Caco-2 (cell line): ENCODE measurements around the gene CFC1B. TPM values are rescaled to one million over a fixed set of nuclear protein-coding genes. Genes with fewer than 3 reads are reported as not detected.
"Not testable (repeated sequence)": the region's sequence is repeated elsewhere in the genome, so short reads cannot be mapped to it uniquely, and the experiment has no call there.

Source experiments
- Bru-seq: library from RNA; stranded (reverse); fragments of 400-500 nt; gene quantifications from one replicate; lab custom pipeline; 2021; lab: Mats Ljungman, UMichigan
- BruChase-seq, 2 experiments: library from RNA; stranded (reverse); fragments of 400-500 nt; gene quantifications; one replicate each; lab custom pipeline; 2021; lab: Mats Ljungman, UMichigan
- BruUV-seq: library from RNA; stranded (reverse); fragments of 400-500 nt; replicated peaks from 2 replicates; lab custom pipeline; 2021; lab: Mats Ljungman, UMichigan
- CTCF ChIA-PET: fragments of 300-600 bp; sonication (Branson Sonifier 250); formaldehyde crosslinking; loops from one replicate; lab custom pipeline; 2022; ENCODE audit warnings: antibody characterized with exemption; lab: Charles Lee
- POLR2A ChIA-PET: fragments of 300-600 bp; sonication (Branson Sonifier 250); formaldehyde crosslinking; loops from one replicate; lab custom pipeline; 2022; ENCODE audit warnings: antibody characterized with exemption; lab: Charles Lee
- DNase-seq, 2 experiments: peaks; one replicate each; pipeline versions ENCODE4 v3.0.0 to v3.0.0-alpha.2; 2020 to 2022
- H3K27me3 ChIP-seq: replicated peaks from 2 replicates; pipeline ENCODE4 v1.6.0; 2011; ENCODE audit warnings: low read length; ENCODE audit not compliant: control insufficient read depth, insufficient read depth
- H3K36me3 ChIP-seq: 2 replicates; pipeline ENCODE4 v1.5.1; 2011; ENCODE audit warnings: low read length; ENCODE audit not compliant: control insufficient read depth, insufficient read depth
- H3K4me1 ChIP-seq: fragments of 250-450 bp; sonication (Bioruptor Pico); 2 replicates; pipeline ENCODE4 v1.5.1; 2020; ENCODE audit warnings: mild to moderate bottlenecking
- H3K4me3 ChIP-seq: 2 replicates; pipeline ENCODE4 v1.5.1; 2011; ENCODE audit warnings: low read depth, mild to moderate bottlenecking, control low read depth, low read length
- H3K9me3 ChIP-seq: fragments of 250-450 bp; sonication (Bioruptor Pico); 2 replicates; pipeline ENCODE4 v1.5.1; 2020; ENCODE audit warnings: mild to moderate bottlenecking, moderate library complexity
- H3K27ac Mint-ChIP-seq: one replicate; pipeline ENCODE4 v1.8.0; 2022; ENCODE audit warnings: mixed read lengths; ENCODE audit not compliant: unreplicated experiment
- H3K27me3 Mint-ChIP-seq: one replicate; pipeline ENCODE4 v1.8.0; 2022; ENCODE audit warnings: mixed read lengths; ENCODE audit not compliant: insufficient read depth, unreplicated experiment
- H3K36me3 Mint-ChIP-seq: one replicate; pipeline ENCODE4 v1.8.0; 2022; ENCODE audit warnings: mild to moderate bottlenecking, mixed read lengths; ENCODE audit not compliant: insufficient read depth, unreplicated experiment
- H3K4me1 Mint-ChIP-seq: one replicate; pipeline ENCODE4 v1.8.0; 2022; ENCODE audit warnings: low read depth, mixed read lengths; ENCODE audit not compliant: unreplicated experiment
- H3K4me3 Mint-ChIP-seq: one replicate; pipeline ENCODE4 v1.8.0; 2022; ENCODE audit warnings: mild to moderate bottlenecking, moderate library complexity, mixed read lengths; ENCODE audit not compliant: unreplicated experiment
- H3K9me3 Mint-ChIP-seq: one replicate; pipeline ENCODE4 v1.8.0; 2022; ENCODE audit warnings: mixed read lengths; ENCODE audit not compliant: unreplicated experiment
- intact Hi-C: fragments of 100-400 bp; cut with micrococcal nuclease; formaldehyde crosslinking; loops from one replicate; pipeline ENCODE4 v1.10.0; 2022; ENCODE audit not compliant: unreplicated experiment
- long read RNA-seq: library from polyadenylated mRNA; stranded (forward); transcript quantifications from one replicate; pipeline ENCODE4 v2.0.0, GENCODE V29; 2022
- total RNA-seq: library from RNA; stranded (reverse); gene quantifications from 2 replicates; pipeline ENCODE4 v1.2.3, GENCODE V29; 2022

CFC1B gene
- total RNA-seq (not detected in 2 replicates), Bru-seq, nascent RNA (not detected), BruChase-seq, experiment 1, labeled RNA remaining after a 2-hour chase (not detected), BruChase-seq, experiment 2, labeled RNA remaining after a 6-hour chase (not detected)
- long read RNA-seq: 0 reads

DNA sequence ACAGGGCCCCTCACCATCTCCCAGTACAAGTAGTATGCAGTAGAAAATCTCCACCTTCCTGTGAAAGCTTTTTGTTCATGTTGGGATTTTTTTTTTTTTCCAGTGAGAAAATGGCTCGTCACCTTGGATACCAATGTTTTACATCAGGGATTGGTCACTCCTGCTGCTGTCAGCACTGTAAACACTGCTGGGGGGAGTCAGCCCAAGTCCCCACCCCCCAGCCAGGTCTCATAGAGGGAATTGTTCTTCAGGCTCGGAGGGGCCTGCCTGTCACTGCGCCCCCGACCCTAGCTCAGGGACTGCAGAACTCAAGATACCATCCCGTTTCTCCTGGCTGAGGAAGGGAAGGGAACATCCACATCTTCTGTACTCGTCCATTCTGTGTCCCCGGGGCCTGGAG lies at the start of gene CFC1B:
Gene CFC1B (plus strand): TSS at position 231 of the 400 bp plus-strand sequence. CDS start 263 bp downstream, outside the sequence.
- not testable (repeated sequence) for H3K27ac Mint-ChIP-seq, H3K27me3 Mint-ChIP-seq, DNase-seq

DNA sequence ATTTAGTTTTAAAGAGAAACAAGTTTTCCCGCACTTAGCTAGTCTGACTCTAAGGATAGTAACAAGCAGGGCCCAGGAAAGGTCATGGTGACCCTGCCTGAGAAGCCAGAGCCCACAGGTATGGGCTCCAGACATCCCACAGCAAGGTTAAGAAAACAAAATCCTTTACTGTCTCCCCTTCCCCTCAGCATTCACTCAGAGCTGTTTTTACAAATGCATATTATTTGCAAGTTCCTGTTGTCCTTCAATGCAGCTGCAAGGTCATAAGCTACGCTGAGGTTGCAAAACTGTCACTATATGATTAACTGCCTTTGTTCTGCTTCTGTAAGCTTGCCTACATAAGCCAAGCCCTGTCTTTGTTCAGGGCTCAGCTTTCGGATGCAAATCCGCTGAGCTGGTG lies 29.9 kb upstream of the CFC1B start:
- intact Hi-C loops, H3K4me1 Mint-ChIP-seq, H3K4me3 Mint-ChIP-seq, H3K27me3 Mint-ChIP-seq, CTCF ChIA-PET, BruUV-seq, H3K9me3 ChIP-seq, H3K36me3 Mint-ChIP-seq, H3K4me3 ChIP-seq, H3K27me3 ChIP-seq, DNase-seq, POLR2A ChIA-PET, H3K36me3 ChIP-seq, H3K27ac Mint-ChIP-seq, H3K9me3 Mint-ChIP-seq, H3K4me1 ChIP-seq: not testable (repeated sequence)

More for the DNA sequence above, at the start of gene CFC1B:
- H3K9me3 Mint-ChIP-seq, H3K4me1 ChIP-seq, intact Hi-C loops, BruUV-seq, H3K4me3 ChIP-seq, H3K36me3 Mint-ChIP-seq, H3K4me1 Mint-ChIP-seq, H3K36me3 ChIP-seq, H3K27me3 ChIP-seq, POLR2A ChIA-PET, CTCF ChIA-PET, H3K4me3 Mint-ChIP-seq, H3K9me3 ChIP-seq: not testable (repeated sequence)

DNA sequence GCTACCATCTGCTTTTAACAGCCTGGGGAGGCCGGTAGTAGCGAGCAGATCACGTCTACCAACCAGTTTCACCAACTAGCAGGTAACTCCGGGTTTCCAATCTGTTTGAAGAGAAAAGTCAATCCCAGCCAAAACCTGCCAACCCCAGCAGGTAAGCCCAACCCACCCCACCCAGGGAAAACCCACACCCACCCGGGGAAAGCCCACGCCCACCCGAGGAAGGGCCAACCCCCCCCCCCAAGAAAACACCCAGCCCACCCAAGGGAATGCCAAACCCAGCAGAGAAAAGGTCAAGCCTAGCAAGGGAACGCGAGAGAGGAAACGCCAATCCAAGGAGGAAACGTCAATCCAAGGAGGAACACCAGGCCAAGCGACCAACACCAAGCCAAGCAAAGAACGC lies 11.8 kb upstream of the CFC1B start, which contains the start of gene POTEI:
Gene POTEI (minus strand): TSS at position 101 of the 400 bp plus-strand sequence. CDS start 93 bp downstream, at position 8.
- H3K27me3 Mint-ChIP-seq, H3K9me3 Mint-ChIP-seq, POLR2A ChIA-PET, H3K27me3 ChIP-seq, H3K9me3 ChIP-seq, H3K4me3 Mint-ChIP-seq, H3K4me1 Mint-ChIP-seq, CTCF ChIA-PET, H3K36me3 ChIP-seq, BruUV-seq, H3K4me1 ChIP-seq, H3K27ac Mint-ChIP-seq, intact Hi-C loops, DNase-seq, H3K4me3 ChIP-seq, H3K36me3 Mint-ChIP-seq: not testable (repeated sequence)

DNA sequence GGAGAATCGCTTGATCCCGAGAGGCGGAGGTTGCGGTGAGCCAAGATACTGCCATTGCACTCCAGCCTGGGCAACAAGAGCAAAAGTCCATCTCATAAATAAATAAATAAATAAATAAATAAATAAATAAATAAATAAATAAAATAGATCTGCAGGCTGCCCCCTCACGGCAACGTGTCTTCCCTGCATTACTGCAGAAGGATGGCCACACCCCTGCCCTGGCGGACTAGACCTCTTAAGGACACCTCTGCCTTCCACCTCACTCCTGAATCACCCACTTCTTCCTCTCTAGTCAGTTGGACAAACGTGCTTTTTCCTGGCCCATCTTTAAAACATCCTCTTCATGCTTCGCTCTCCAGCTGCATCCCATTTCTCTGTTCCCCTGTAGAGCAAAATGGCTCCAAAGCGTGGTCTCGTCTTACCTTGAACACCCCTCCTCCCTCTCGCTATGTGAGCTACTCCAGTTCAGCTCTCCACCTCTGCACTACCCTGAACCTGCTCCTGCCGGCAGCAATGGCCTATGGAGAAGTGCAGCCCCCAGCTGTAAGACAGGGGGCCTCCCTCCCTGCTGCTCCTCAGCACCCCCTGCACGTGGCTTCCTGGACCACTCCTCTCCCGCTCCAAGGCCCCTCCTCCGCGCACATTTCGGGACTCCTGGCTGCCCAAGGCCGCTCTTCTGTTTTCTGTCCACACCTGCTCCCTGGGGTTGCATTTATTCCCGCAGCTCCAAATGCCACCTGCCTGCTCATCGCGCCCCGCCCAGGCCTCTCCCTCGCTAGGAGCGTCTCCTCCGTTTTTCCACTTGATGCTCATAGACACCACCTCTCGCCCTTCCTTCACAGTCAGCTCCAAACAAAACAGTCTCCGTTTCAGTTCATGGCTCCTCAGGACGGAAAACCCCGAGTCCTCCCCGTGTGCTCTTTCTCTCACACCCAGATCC lies 9.9 kb upstream of the CFC1B start:
- H3K27me3 Mint-ChIP-seq, CTCF ChIA-PET, H3K36me3 ChIP-seq, H3K4me3 ChIP-seq, H3K4me1 Mint-ChIP-seq, POLR2A ChIA-PET, H3K27ac Mint-ChIP-seq, H3K9me3 Mint-ChIP-seq, BruUV-seq, H3K4me1 ChIP-seq, DNase-seq, H3K9me3 ChIP-seq, H3K27me3 ChIP-seq, H3K36me3 Mint-ChIP-seq, H3K4me3 Mint-ChIP-seq, intact Hi-C loops: not testable (repeated sequence)

DNA sequence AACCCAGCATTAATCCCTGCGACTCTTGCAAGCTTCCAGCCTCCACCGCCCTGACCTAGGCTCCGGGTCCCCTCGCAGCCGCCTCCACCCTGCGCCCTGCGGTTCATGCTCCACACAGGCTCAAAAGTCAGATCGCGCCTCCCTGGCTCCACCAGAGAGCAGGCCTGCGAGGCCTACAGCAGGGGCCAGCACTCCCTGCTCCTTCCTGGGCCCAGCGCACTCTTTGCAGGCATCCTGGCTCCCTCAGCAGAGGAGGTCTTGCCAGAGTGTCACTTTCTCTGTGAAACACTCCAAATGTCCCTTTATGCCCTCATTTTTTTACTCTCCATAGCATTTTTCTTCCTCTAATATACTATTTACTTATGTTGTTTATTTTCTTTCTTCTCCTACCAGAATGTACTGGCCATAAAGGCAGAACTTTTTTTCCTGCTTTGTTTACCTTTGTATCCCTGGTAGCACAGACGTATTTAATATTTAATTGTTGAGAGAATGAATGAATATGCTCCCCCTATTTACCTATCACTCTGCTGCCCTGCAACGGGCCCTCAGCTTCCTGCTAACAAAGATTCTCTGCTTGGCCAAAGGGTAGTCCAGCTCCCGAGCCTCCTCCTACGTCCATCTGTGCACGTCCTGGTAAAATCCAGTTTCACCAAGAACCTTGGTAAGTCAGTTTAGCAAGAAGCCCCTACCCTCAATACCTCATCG lies 9.1 kb upstream of the CFC1B start:
- H3K4me3 ChIP-seq, H3K9me3 Mint-ChIP-seq, POLR2A ChIA-PET, H3K36me3 Mint-ChIP-seq, H3K27me3 Mint-ChIP-seq, intact Hi-C loops, H3K4me1 ChIP-seq, BruUV-seq, CTCF ChIA-PET, H3K9me3 ChIP-seq, DNase-seq, H3K36me3 ChIP-seq, H3K27me3 ChIP-seq, H3K4me3 Mint-ChIP-seq, H3K27ac Mint-ChIP-seq, H3K4me1 Mint-ChIP-seq: not testable (repeated sequence)

DNA sequence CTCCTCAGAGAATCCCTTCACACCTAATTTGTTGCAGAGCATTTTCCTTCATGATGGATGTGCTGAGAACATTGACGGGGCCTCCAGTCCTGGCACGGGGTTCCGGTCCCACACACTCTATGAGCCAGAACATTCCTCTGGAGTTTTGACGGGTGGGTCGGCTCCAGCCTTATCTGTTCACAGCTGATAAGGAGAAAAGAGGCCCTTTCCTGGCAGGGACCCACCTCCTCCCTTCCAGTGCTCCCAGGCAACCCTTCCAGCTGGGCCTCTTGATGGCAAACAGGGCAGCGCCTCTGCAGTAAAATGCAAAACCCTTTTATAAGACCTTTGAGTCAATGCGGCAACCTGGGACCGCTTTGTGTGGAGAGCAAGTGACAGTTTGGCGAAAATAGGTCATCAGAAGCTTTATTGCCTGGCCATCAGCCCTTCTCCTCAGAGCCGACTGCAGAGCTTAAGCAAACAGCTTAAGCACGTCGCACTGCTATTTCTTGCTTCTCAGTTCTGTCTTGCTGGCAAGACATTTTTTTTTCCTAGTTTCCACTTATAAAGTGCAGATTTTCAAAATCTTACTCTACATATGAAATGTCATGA lies 2.4 kb upstream of the CFC1B start:
- H3K9me3 ChIP-seq, CTCF ChIA-PET, H3K27ac Mint-ChIP-seq, POLR2A ChIA-PET, H3K27me3 ChIP-seq, intact Hi-C loops, DNase-seq, H3K36me3 ChIP-seq, H3K4me3 Mint-ChIP-seq, H3K4me1 Mint-ChIP-seq, H3K4me1 ChIP-seq, H3K27me3 Mint-ChIP-seq, H3K9me3 Mint-ChIP-seq, BruUV-seq, H3K4me3 ChIP-seq, H3K36me3 Mint-ChIP-seq: not testable (repeated sequence)
